Esophagus muscularis mucosa (tissue), 4 donors: ENCODE results near the gene ZP2.

ENCODE experiments used
- EP300 ChIP-seq: sonication (generic); formaldehyde crosslinking; IDR thresholded peaks from one replicate; pipeline ENCODE4 v1.6.1; 2017; ENCODE audit warnings: antibody characterized with exemption
- POLR2A ChIP-seq: fragments of 450-650 bp; IDR thresholded peaks from one replicate; pipeline ENCODE4 v1.6.1; 2017; ENCODE audit warnings: antibody characterized with exemption, moderate library complexity, mild to moderate bottlenecking, low read depth
- POLR2AphosphoS5 ChIP-seq, 2 donors: sonication (generic); formaldehyde crosslinking; IDR thresholded peaks; one replicate each; pipeline ENCODE4 v1.6.1; 2017; ENCODE audit warnings: antibody characterized with exemption in 2 of 2
- TF ChIP-seq, protein P1 (sequence below), 3 experiments: fragments of 200-600 bp in 2 of 3; fragments of 450-650 bp in 1 of 3; sonication (generic) in 2 of 3; IDR thresholded peaks; one replicate each; pipeline ENCODE4 v1.5.1; 2017 to 2019; ENCODE audit warnings: antibody characterized with exemption in 3 of 3, mild to moderate bottlenecking in 2 of 3, moderate library complexity in 1 of 3

- TF ChIP-seq POLR2A = no peak
- TF ChIP-seq, protein P1, sequence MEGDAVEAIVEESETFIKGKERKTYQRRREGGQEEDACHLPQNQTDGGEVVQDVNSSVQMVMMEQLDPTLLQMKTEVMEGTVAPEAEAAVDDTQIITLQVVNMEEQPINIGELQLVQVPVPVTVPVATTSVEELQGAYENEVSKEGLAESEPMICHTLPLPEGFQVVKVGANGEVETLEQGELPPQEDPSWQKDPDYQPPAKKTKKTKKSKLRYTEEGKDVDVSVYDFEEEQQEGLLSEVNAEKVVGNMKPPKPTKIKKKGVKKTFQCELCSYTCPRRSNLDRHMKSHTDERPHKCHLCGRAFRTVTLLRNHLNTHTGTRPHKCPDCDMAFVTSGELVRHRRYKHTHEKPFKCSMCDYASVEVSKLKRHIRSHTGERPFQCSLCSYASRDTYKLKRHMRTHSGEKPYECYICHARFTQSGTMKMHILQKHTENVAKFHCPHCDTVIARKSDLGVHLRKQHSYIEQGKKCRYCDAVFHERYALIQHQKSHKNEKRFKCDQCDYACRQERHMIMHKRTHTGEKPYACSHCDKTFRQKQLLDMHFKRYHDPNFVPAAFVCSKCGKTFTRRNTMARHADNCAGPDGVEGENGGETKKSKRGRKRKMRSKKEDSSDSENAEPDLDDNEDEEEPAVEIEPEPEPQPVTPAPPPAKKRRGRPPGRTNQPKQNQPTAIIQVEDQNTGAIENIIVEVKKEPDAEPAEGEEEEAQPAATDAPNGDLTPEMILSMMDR (IDR thresholded peaks at IDR 0.05) = no peak
- TF ChIP-seq EP300 = no peak
- no peak for TF ChIP-seq POLR2AphosphoS5 (IDR thresholded peaks at IDR 0.05)
These were observed 2.7 kb upstream of the ZP2 start for GRCh38 chr16:21214086-21214485.
